HG03457 (cell line): Measurements from ENCODE around the gene UBE3D.

ENCODE experiments used
- ATAC-seq: cut with Tn5 transposase; IDR thresholded peaks from one replicate; pipeline ENCODE4 v1.9.1; 2021; ENCODE audit warnings: moderate number of reproducible peaks; ENCODE audit not compliant: unreplicated experiment

UBE3D gene, protein sequence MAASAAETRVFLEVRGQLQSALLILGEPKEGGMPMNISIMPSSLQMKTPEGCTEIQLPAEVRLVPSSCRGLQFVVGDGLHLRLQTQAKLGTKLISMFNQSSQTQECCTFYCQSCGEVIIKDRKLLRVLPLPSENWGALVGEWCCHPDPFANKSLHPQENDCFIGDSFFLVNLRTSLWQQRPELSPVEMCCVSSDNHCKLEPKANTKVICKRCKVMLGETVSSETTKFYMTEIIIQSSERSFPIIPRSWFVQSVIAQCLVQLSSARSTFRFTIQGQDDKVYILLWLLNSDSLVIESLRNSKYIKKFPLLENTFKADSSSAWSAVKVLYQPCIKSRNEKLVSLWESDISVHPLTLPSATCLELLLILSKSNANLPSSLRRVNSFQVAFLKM

DNA sequence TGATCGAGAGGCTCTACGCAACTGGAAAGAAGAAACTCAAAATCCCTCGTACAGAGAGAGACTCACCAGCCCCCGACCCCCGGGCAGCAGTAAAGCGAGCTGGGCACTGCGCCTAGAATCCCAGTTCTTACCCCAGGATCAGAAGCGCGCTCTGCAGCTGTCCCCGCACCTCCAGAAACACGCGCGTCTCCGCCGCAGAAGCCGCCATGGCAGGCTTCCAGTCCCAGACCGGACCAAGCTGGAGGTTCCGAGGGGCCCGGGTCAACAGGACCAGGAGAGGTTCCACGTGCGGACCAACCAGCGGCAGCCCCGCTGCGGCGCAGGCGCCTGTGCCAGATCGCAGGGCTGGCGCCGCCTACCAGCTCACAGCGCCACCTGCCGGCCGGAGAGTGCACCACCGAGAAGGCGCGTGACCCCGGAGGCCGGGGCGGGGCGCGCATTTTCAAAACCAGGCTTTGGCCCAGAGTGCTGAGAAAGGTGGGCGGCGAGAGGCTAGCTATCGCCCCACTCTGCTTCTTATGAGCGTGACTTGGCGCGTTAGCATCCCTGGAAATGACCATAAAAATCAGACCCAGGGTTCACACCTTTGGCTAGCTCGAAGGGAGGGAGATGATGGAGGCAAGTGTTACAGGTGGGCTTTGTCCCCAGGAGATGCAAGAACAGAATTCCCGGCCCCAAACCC, at the start of gene UBE3D:
Gene UBE3D (minus strand): TSS at position 331 of the 682 bp plus-strand sequence. CDS start 123 bp downstream, at position 208.
- peak; percentile 60 for ATAC-seq

DNA sequence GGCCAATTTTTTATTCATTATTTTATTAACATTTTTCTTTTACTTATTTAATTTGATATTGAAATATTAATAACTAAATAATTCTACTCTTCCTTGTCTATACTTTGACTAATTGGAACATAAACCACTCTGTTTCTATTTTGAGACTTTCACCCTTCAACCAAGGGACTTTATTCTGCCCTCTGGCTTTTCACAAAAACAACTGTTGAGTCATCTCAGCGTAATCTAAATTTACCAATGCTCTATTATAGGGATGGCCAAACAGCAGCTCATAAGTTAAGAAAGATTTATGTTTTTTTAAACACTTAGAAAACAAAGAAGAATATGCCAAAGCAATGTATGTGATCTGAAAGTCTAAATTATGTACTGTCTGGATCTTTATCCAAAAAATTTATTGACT, 48.5 kb upstream of the UBE3D start:
- no peak for ATAC-seq

DNA sequence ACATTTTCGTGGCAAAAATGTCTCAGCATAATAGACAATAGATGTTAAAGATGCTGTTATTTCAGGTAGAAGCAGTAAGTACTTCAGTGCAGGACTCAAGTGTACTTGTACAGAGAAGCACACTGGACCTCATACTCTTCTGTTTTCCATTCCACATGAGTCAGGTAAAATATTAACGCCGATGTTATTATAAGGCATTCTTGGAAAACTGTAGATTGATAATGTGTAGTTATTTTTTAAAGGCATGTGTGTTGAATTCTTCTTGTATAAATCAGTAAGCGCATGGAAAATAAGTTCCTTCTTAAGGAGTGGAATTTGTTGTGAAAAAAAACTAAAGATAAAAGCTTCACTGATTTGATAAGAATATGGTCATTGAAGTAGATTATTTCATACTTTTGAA, 47.6 kb upstream of the UBE3D start:
- no peak for ATAC-seq

DNA sequence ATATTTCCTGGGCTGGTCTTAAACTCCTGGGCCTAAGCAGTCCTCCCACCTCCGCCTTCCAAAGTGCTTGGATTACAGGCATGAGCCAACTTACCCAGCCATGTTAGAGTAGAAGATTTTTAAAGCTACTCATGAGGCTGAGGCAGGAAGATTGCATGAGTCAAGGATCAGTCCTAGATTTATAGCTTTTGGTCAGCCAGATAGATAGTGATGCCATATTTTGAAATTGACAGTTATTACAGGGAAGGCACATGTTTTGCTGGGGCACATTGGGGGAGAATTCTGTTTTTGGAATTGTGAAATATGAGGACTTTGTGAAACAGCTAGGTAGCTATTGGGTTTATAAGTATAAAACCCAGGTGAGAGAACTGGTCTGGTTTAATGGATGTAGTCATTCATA, 42.7 kb upstream of the UBE3D start:
- ATAC-seq, result no peak

DNA sequence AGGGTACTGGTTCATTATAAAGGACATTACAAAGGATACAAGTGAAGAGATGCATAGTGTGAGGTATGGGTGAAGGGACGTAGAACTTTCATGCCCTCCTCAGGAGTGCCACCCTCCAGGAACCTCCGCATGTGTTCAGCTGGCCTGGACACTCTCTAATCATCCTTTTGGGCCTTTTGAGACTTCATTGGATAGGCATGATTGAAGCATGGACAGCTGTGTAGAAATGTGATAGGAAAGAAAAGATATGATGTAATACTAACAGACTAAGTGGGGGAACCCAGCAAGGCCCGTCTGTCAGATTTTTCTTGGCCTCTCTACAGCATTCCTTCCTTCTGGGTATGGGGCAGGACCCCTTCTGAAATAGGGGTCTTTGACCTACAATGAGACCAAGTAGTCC, 32.9 kb upstream of the UBE3D start:
- no peak for ATAC-seq

DNA sequence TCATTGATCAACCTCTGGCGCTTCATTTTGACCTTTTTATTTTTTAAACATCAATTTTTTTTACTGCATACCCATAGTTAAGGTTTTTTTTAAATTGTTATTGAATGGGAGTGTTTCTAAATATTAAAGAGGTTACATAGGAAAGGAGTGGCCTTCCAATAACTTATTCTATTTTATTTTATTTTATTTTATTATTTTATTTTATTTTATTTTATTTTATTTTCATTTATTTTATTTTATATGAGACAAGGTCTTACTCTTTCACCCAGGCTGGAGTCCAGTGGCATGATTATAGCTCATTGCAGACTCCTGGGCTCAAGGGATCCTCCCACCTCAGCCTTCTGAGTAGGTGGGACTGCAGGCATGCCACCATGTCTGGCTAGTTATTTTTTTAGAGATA, 32.0 kb upstream of the UBE3D start:
- no peak for ATAC-seq

DNA sequence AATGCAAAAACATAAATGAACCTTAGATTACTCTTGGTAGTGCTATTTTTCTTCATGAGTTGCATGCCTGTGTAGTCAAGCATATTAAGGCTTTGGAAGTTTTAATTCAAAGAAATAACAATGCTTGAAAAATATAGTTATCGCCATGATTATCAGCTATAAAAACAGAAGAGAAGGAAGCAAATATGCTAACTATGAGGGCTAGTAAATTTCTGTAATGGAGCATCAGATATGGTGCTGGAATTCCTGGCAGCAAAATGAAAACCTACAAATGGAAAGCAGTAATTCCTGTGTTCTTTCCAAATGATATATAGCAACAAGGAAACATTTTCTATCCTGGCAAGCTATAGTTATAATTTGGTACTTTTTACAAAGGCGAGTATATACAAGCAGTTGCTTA, 31.6 kb upstream of the UBE3D start:
- no peak for ATAC-seq

DNA sequence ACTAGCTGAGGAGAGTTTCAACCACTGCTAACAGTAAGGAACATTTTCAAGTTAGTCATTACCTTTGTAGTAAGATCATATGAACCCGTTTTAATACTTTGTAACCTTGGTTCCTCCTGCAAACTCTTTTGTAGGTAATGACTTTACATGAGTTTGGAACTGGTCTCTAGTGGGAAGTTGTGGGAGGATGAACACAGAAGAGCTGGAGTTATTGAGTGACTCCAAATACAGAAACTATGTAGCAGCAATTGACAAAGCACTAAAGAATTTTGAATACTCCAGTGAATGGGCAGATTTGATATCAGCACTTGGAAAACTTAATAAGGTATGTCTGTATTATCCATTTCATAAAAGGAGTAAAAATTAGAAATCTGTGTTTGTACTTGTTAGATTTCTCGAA, 31.1 kb upstream of the UBE3D start:
- ATAC-seq, result no peak

DNA sequence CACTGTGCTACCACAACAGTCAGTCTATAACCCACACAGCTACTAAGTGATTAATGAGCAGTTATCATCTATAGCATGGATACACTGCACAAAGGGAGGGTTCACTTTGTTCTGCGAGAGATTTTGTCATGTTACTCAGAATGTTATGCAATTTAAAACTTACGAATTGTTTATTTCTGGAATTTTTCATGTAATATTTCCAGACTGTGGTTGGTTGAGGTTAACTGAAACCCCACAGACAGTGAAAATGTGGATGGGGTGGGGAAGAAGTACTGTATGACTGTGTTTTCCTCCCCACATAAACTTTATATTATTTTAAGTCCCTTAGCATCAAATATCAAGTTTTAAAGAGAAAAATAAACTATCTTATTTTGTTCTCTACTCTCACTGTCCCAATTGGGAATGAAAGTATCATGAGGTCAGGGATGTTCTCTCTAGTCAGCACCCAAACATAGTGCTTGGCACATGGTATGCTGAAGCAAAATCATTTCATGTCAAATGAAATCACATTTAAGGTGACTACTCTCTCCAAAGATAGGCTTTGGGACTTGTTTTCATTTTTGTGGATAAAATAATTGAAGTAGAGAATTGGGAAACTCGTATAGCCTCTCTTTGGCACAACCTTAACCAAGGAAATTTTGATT, 27.2 kb upstream of the UBE3D start:
- ATAC-seq, result no peak

DNA sequence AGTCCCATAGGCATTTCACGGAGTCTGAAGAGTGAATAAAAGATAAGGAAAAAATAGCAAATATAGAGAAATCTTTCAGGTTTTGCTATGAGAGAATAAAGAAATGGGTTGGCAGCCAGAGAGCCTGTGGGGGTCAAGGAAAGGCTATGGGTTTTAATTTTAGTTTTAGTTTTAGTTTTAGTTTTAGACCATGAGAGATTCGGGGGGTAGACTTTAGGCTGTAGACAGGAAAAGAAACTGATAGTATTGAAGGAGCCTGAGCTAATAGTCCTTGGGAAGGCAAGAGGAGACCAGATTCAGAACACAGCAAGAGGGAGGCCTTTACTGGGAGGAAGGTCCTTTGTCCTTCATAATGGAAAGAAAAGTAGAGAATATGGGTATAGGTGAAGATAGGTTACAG, 21.1 kb upstream of the UBE3D start:
- ATAC-seq, result peak; percentile 99

DNA sequence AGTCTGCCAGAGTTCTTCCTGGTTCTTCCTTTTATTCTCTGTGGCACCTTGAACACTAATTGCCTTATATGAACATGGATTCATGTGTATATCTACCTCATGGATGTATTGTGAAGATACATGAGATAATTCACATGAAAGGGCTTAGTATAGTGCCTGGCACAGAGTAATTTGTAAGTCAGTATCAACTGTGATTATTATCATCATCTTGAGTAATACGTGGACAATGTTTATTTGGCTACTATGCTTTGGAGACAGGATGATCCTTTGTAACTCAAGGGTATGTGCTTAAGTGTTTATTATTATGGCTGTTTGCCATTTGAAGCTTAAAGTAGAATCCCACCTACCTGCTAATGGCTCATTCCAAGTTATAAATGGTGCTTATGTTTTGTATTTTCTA, 17.8 kb upstream of the UBE3D start:
- ATAC-seq, result no peak

DNA sequence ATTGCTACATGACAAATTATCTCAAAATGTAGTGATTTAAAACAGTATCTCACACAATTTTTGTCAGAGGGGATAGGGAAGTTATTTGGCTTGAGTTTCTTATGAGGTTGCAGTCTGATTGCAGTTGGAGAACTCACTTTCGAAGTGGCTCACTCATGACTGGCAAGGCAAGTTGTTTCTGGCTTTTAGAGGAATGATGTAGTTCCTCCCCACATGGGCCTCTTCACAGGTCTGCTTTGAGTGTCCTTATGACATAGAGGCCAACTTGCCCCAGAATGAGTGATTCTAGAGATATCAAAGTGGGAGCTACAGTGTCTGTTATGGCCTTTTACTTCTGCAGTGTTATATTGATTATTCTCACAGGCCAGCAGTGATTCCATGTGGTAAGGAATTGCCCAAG, 8.0 kb upstream of the UBE3D start:
- no peak for ATAC-seq

DNA sequence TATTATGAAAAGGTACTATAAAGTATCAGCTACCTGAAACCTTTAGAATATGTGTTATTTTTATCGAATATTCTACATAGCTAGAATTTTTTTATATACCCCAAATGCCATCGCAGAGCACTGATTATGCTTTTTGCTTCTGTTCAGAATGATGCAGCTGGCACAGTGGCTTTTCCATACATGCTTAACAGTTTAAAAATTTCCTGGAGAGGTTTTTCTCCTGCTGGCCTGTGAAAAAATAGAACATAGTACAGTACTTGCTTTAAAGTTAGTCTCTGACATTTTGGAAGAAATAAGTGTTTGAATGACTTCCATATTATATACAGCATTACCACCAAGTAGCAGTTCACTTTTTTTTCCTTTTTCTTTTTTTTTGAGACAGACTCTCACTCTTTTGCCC, 7.1 kb upstream of the UBE3D start:
- no peak for ATAC-seq

DNA sequence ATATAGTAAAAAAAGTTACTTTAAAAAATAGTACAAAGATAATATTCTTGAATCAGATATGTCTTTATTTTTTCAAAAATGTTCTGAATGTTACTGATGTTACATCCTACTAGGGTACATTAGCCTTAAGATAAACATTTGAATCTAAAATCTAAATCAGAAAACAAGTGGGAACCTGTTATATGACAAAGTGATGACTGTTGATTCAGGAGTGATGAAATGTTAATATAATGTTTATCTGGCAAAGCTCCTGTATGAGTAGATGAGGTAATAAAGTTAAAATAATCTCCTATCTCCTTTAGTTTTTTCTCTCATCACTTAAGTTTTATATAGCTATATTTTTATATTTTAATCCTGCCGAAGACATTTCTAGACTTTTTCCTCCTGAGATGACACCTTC, 6.1 kb upstream of the UBE3D start:
- ATAC-seq, result no peak

DNA sequence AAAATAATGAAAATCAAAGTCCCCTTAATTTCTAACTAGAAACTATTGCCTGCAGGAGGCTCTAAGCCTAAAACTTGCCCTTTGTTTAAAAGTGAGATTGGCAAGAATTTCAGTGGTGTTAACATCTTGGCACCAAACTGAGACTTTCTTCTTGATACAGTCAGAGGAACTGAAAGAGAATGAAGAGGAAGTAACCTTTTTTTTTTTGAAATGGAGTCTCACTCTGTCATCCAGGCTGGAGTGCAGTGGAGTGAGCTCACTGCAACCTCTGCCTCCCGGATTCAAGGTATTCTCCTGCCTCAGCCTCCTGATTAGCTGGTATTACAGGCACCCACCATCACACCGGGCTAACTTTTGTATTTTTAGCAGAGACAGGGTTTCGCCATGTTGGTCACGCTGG, 5.4 kb upstream of the UBE3D start:
- ATAC-seq, result peak; percentile 49

DNA sequence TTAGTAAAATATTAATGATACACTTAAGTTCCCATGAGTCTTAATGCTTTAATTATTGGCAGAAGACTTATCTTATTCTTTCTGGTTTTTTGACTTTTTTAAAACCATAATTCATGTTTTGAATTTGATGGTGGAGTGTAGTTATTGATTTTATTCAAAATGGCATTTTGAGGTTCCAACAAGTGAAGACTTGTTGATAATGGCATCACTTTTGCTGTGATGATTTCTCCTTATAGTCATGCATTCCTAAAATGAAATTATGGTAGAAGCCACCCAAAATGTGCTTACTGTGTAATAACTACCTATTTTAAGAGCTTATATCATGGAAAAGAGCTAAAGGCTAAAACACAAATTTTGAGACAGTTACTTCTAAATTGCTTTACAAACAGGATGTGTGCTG, 4.0 kb upstream of the UBE3D start:
- ATAC-seq, result no peak

DNA sequence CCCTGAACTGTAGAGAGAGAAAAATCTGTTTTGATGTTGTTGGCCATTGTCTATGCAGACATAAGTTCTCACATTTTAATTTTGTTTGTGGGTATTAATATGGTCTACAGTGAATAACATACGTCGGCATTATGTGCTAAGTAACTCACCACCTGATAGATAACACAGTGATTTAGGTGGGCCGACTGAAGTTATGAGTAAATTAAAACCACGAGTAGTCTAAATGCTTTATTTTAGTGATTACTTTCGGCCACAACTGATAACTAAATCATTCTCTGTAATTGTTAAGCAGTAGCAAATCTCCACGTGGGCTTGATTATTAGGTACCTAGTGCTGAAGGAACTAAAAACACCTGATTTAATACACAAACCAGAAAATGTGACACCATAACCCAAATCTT, 3.0 kb upstream of the UBE3D start:
- no peak for ATAC-seq

DNA sequence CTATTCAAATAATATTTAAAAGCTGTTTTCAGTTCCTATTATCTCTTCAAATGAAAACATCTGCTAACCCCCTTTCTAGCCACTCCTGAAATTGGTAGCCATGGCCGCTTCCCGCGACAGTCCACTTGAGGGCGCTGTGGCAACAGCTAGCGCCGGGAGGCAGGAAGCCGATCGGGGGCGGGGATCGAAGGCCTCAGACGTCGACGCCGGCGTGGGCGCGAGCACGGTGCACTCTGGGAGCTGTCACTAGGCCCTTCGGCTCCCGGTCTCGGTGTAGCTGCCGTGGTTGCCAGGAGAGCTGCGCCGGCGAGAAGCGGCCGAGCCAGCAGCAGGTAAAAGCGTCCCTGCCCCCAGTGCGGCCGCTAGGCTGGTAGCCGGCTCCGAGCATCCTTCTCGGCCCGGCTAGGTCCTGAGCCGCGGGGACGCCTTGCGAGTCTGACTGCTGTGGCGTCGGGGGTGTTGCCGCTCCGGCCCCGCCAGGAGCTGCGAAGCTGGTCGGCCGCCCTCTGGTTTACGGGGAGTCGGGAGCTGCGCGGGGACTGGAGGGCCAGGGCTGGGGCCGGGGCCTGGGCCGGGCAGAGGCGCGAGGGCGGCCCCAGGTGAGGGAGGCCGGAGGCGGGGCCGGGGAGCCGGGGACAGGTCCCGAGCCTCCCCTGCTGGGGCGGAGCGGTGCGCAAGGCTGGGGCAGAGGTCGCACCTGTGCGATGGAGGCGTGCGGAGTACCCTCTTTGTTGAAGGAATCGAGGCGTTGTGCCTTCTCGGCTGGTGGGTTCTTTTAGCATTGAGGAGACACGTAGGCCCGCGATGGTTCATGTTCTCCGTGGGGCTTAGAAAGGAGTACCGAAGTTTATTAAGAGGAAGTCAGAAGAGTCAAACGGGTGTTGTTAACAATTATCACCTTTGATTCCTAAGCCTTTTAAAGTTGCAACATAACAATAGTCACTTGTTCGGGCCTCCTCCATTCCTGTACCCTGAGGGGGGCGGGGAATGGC, 2.1 kb upstream of the UBE3D start, which contains the start of gene DOP1A:
Gene DOP1A (plus strand): TSS at position 224 of the 992 bp plus-strand sequence. CDS start 29,307 bp downstream, outside the sequence.
- peak; percentile 81 for ATAC-seq

DNA sequence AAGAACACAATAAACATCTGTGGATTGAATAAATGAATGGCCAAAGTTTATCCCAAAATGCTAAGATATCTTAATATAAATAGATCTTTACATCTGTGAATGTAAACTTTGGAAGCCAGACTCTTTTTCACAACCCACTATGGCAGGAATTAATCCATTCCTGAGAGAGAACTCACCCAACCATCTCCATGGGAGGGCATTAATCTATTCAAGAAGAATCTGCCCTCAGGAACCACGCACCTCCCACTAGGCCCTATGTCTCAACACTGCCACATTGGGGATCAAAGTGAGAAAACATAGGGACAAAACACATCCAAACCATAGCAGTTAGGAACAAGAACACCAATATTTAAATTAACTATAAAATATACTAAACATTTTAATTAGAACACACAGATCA, 3.4 kb downstream of the UBE3D start:
- ATAC-seq, result no peak

DNA sequence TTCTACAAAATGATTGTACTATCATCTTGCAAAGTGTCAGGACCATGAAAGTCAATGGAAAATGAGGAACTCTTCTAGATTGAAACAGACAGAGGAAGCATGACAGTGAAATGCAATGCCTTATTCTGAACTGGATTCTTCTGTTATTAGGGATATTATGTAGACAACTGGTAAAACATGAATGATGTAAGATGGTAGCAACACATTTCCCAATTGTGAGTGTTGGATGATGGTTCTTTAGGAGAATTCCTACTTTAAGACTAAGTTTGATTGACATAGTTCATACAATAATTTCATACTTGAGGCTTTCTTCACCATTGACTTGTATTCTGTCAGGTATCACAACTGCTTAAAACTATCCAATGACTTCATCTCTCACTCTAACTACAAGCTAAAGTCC, 4.5 kb downstream of the UBE3D start:
- no peak for ATAC-seq
